ENCODE results near the gene VSIR. TPM values are rescaled to one million over a fixed set of nuclear protein-coding genes. Genes with fewer than 3 reads are reported as not detected.

Gene VSIR
- polyA plus RNA-seq, 1 of the 3 experiments (the other 2 are of a cell fraction) = 11.3 TPM

- ChIA-PET CTCF (interaction anchor here (0.6 to 8.7 kb wide), 15 partner anchors 12 to 391 kb away, joined by 3 to 195 read pairs (median 4); partner anchors contain the start of genes SLC29A3 and VSIR), POLR2A (interaction anchor here (1.0 kb wide), 1 partner anchor 9 kb away, joined by 3 read pairs; no protein-coding TSS in a partner anchor)
- H3K27me3 ChIP-seq (ENCODE audit: insufficient read depth) = peaks cover 46% of the 10 kb centered on the region; the same call in 1 of the 2 replicates
- no peaks in the 10 kb centered on the region for H3K9me3 ChIP-seq
- H3K4me1 ChIP-seq (ENCODE audit: control insufficient read depth in 1 of 2, insufficient read depth in 2 of 2, low read depth in 1 of 2, low read length in 1 of 2) = peaks cover 0 to 7% of the 10 kb centered on the region in 2 experiments; a peak in 1 of 4 replicates
- H4K20me1 ChIP-seq (ENCODE audit: insufficient read depth) = no peaks in the 10 kb centered on the region
- TF ChIP-seq RCOR1 (IDR thresholded peaks at IDR 0.05; ENCODE audit: low read length) (no peak), MEF2A (IDR thresholded peaks at IDR 0.05; ENCODE audit: borderline replicate concordance, low read depth) (no peak), TAF1 (IDR thresholded peaks at IDR 0.05; ENCODE audit: borderline replicate concordance, low read depth, low read length) (no peak), TCF12 (IDR thresholded peaks at IDR 0.05) (no peak), GABPA (IDR thresholded peaks at IDR 0.05; ENCODE audit: low read depth) (no peak), ZBTB33 (IDR thresholded peaks at IDR 0.05; ENCODE audit: borderline replicate concordance, low read depth) (no peak), PBX3 (IDR thresholded peaks at IDR 0.05) (no peak), REST (IDR thresholded peaks at IDR 0.05; ENCODE audit: low read depth, low read length) (no peak), CTCF (IDR thresholded peaks at IDR 0.05) (no peak), MXI1 (IDR thresholded peaks at IDR 0.05; ENCODE audit: low read depth, low read length) (no peak), FOXM1 (IDR thresholded peaks at IDR 0.05; ENCODE audit: low read depth) (no peak), CHD2 (IDR thresholded peaks at IDR 0.05; ENCODE audit: low read length, partially characterized antibody) (no peak), RFX5 (IDR thresholded peaks at IDR 0.05; ENCODE audit: low read length) (no peak)
- no peaks in the 10 kb centered on the region for H3F3A ChIP-seq (replicated peaks; ENCODE audit: insufficient read depth)
- no peak overlapping the region for H3K27ac ChIP-seq (ENCODE audit: low read depth in 2 of 2, low read length in 1 of 2)
- H3K4me3 ChIP-seq (ENCODE audit: low read depth in 2 of 2, low read length in 1 of 2) = no peak overlapping the region
- H2AFZ ChIP-seq (ENCODE audit: low read depth) = no peak overlapping the region
- WGBS (ENCODE audit: low lambda C conversion rate) = 57% methylated on average over 5 of the region's 5 CpGs
- H3K79me2 ChIP-seq (ENCODE audit: insufficient read depth) = no peaks in the 10 kb centered on the region
- no peak for DNase-seq
- no peaks in the 10 kb centered on the region for H3K9me2 ChIP-seq
- H3K9ac ChIP-seq = no peak overlapping the region
- no peaks in the 10 kb centered on the region for H3K36me3 ChIP-seq (replicated peaks in 1 of 2; ENCODE audit: control insufficient read depth in 1 of 2, insufficient read depth in 2 of 2, low read length in 1 of 2)
- no peak overlapping the region for H3K4me2 ChIP-seq
Measured at GRCh38 chr10:71698737-71699136, 74.6 kb downstream of the VSIR start.
